Thyroid gland (tissue), 4 donors: ENCODE results near the gene AZGP1. TPM values are rescaled to one million over a fixed set of nuclear protein-coding genes. Genes with fewer than 3 reads are reported as not detected.

Source experiments
- small RNA-seq: library from RNA; depleted of rRNA; stranded (forward); fragments of <200 nt; gene quantifications from one replicate; pipeline ENCODE3, GENCODE V24; 2016
- total RNA-seq, 4 donors: library from RNA; depleted of rRNA; stranded (reverse); fragments of >200 nt; gene quantifications; one replicate each; pipeline ENCODE4 v1.2.3, GENCODE V29; 2016

AZGP1 gene
- total RNA-seq, 4 donors from 2014 or later, result 1.6 to 3.5 (median 3.1) TPM; not detected in 1

Small RNAs within 50 kb of the gene (small RNA-seq; reads per million reads assigned to genes)
- gene RF00019 (not detected), gene RF00561 (not detected)

Other genes starting within 250 kb of the AZGP1 start
- not detected for gene CYP3A7, start 240.8 kb downstream of the AZGP1 start, total RNA-seq
- not detected for gene CYP3A4, start 191.8 kb downstream of the AZGP1 start, total RNA-seq
- gene CYP3A43, start 148.0 kb downstream of the AZGP1 start, total RNA-seq, result not detected
- 1 to 10 TPM in 1 of 4 donors, under 1 TPM in 1, not detected in 2; 0.45 to 1.2 TPM for gene OR2AE1, start 99.0 kb downstream of the AZGP1 start, total RNA-seq
- gene TRIM4, start 56.5 kb downstream of the AZGP1 start, total RNA-seq, result 10 to 100 TPM; 39.7 to 78.1 (median 59.3) TPM
- gene GJC3, start 46.4 kb downstream of the AZGP1 start, total RNA-seq, result not detected
- gene ZKSCAN1, start 39.6 kb upstream of the AZGP1 start, total RNA-seq, result 10 to 100 TPM; 34.0 to 41.4 (median 35.3) TPM
- 10 to 100 TPM; 14.0 to 23.8 (median 19.2) TPM for gene ZSCAN21, start 73.7 kb upstream of the AZGP1 start, total RNA-seq
- gene ZNF3, start 105.7 kb upstream of the AZGP1 start, total RNA-seq, result 10 to 100 TPM; 31.4 to 42.3 (median 36.1) TPM
- 10 to 100 TPM; 32.5 to 71.5 (median 39.9) TPM for gene COPS6, start 112.9 kb upstream of the AZGP1 start, total RNA-seq
- gene MCM7, start 125.4 kb upstream of the AZGP1 start, total RNA-seq, result 10 to 100 TPM; 16.6 to 51.3 (median 26.5) TPM
- gene AP4M1, start 125.6 kb upstream of the AZGP1 start, total RNA-seq, result 10 to 100 TPM in 3 of 4 donors, 1 to 10 TPM in 1; 9.1 to 26.6 (median 19.4) TPM
- gene TAF6, start 143.3 kb upstream of the AZGP1 start, total RNA-seq, result 100 to 1,000 TPM in 1 of 4 donors, 10 to 100 TPM in 3; 50.3 to 104 (median 85.2) TPM
- gene CNPY4, start 143.6 kb upstream of the AZGP1 start, total RNA-seq, result 10 to 100 TPM in 3 of 4 donors, 1 to 10 TPM in 1; 4.1 to 14.5 (median 13.1) TPM
- gene MBLAC1, start 150.9 kb upstream of the AZGP1 start, total RNA-seq, result 10 to 100 TPM in 1 of 4 donors, 1 to 10 TPM in 3; 3.0 to 12.5 (median 6.1) TPM
- 100 to 1,000 TPM in 3 of 4 donors, 10 to 100 TPM in 1; 69.7 to 264 (median 204) TPM for gene LAMTOR4, start 172.9 kb upstream of the AZGP1 start, total RNA-seq
- 10 to 100 TPM; 11.1 to 21.1 (median 11.8) TPM for gene TRAPPC14, start 182.7 kb upstream of the AZGP1 start, total RNA-seq
- 1 to 10 TPM in 2 of 4 donors, under 1 TPM in 2; 0.67 to 1.7 (median 1.1) TPM for gene GAL3ST4, start 192.6 kb upstream of the AZGP1 start, total RNA-seq
- 1 to 10 TPM in 1 of 4 donors, not detected in 3; 1.3 TPM for gene GPC2, start 201.3 kb upstream of the AZGP1 start, total RNA-seq
- 1 to 10 TPM in 2 of 4 donors, under 1 TPM in 1, not detected in 1; 0.34 to 2.7 (median 1.5) TPM for gene STAG3, start 201.9 kb upstream of the AZGP1 start, total RNA-seq
- gene PVRIG, start 243.9 kb upstream of the AZGP1 start, total RNA-seq, result 1 to 10 TPM in 1 of 4 donors, under 1 TPM in 1, not detected in 2; 0.42 to 2.6 TPM